B cell (primary cell): Measurements from ENCODE around the gene GALNT7.

Experiments used
- CTCF ChIP-seq: fragments of 200-600 bp; IDR thresholded peaks from one replicate; pipeline ENCODE4 v1.8.0; 2022; ENCODE audit warnings: antibody characterized with exemption, mild to moderate bottlenecking
- EZH2 ChIP-seq: IDR thresholded peaks from 2 replicates; pipeline ENCODE4 v1.6.1; 2012; ENCODE audit warnings: borderline replicate concordance, low read depth, mild to moderate bottlenecking, moderate library complexity, low read length; ENCODE audit not compliant: insufficient read depth, poor library complexity, severe bottlenecking

GRCh38 chr4:173119818-173120217 lies 48.8 kb upstream of the GALNT7 start:
- TF ChIP-seq CTCF (no peak), EZH2 (no peak)
